A673 (cell line): ENCODE measurements around the gene TAS1R1. TPM values are rescaled to one million over a fixed set of nuclear protein-coding genes. Genes with fewer than 3 reads are reported as not detected.
A peak's percentile ranks its signal among the peaks of the same experiment; 100 is the strongest.

Experiments used
- BruUV-seq: library from RNA; stranded (reverse); fragments of 400-500 nt; replicated peaks from 2 replicates; lab custom pipeline; 2021; lab: Mats Ljungman, UMichigan
- CTCF ChIA-PET: fragments of 300-600 bp; sonication (Branson Sonifier 250); formaldehyde crosslinking; loops from one replicate; lab custom pipeline; 2022; ENCODE audit warnings: antibody characterized with exemption; lab: Charles Lee
- POLR2A ChIA-PET: fragments of 300-600 bp; sonication (Branson Sonifier 250); formaldehyde crosslinking; loops from one replicate; lab custom pipeline; 2022; ENCODE audit warnings: antibody characterized with exemption; ENCODE audit not compliant: low non-redundant PET; lab: Charles Lee
- DNase-seq: peaks from one replicate; pipeline ENCODE4 v3.0.0-alpha.2; 2015; ENCODE audit warnings: low spot score
- H3K27ac ChIP-seq: fragments of 200-600 bp; sonication (generic); 2 replicates; pipeline ENCODE4 v1.5.1; 2016; ENCODE audit warnings: mixed run types, low read depth, mild to moderate bottlenecking, mixed read lengths, antibody characterized with exemption, low read length; ENCODE audit not compliant: poor library complexity, severe bottlenecking
- H3K27me3 ChIP-seq: fragments of 200-600 bp; sonication (generic); replicated peaks from 2 replicates; pipeline ENCODE4 v1.6.1; 2017; ENCODE audit warnings: mixed run types, low read depth, mild to moderate bottlenecking, mixed read lengths, antibody characterized with exemption, low read length; ENCODE audit not compliant: insufficient read depth, poor library complexity
- H3K36me3 ChIP-seq: fragments of 200-600 bp; sonication (generic); 2 replicates; pipeline ENCODE4 v1.6.1; 2016; ENCODE audit warnings: mixed run types, mild to moderate bottlenecking, mixed read lengths, antibody characterized with exemption, low read length; ENCODE audit not compliant: insufficient read depth, poor library complexity, severe bottlenecking
- H3K4me1 ChIP-seq: fragments of 200-600 bp; sonication (generic); 2 replicates; pipeline ENCODE4 v1.6.1; 2017; ENCODE audit warnings: mixed run types, mild to moderate bottlenecking, mixed read lengths, antibody characterized with exemption, low read length; ENCODE audit not compliant: insufficient read depth, poor library complexity, severe bottlenecking
- H3K4me3 ChIP-seq: fragments of 200-600 bp; sonication (generic); 2 replicates; pipeline ENCODE4 v1.5.1; 2016; ENCODE audit warnings: low read depth, mixed run types, mild to moderate bottlenecking, mixed read lengths, low read length; ENCODE audit not compliant: poor library complexity, severe bottlenecking
- H3K9me3 ChIP-seq: fragments of 200-600 bp; sonication (generic); 2 replicates; pipeline ENCODE4 v1.6.1; 2016; ENCODE audit warnings: mixed run types, low read depth, mild to moderate bottlenecking, mixed read lengths, antibody characterized with exemption, low read length; ENCODE audit not compliant: poor library complexity, severe bottlenecking
- EZH2 ChIP-seq: fragments of 200-600 bp; sonication (generic); IDR thresholded peaks from 2 replicates; pipeline ENCODE4 v1.6.1; 2017; ENCODE audit warnings: borderline replicate concordance, low read depth, mild to moderate bottlenecking, mixed read lengths, antibody characterized with exemption, low read length; ENCODE audit not compliant: poor library complexity, severe bottlenecking
- intact Hi-C: fragments of 100-400 bp; cut with micrococcal nuclease; formaldehyde crosslinking; loops from one replicate; pipeline ENCODE4 v1.10.0; 2022; ENCODE audit not compliant: unreplicated experiment
- total RNA-seq: library from RNA; stranded (reverse); gene quantifications from 2 replicates; pipeline ENCODE4 v1.2.3, GENCODE V29; 2021
- TF ChIP-seq, protein P1 (sequence below): fragments of 300-800, 200-600 bp; sonication (generic); conservative IDR thresholded peaks from 2 replicates; pipeline ENCODE4 v1.5.1; 2017; ENCODE audit warnings: low read depth, mild to moderate bottlenecking, antibody characterized with exemption, low read length, moderate library complexity, mixed read lengths

Gene TAS1R1
- total RNA-seq, 1 experiment from 2014 or later, result not detected

- intact Hi-C loops, result no loop called here
- no peaks in the 10 kb centered on the region for H3K27me3 ChIP-seq
- CTCF ChIA-PET, result no interaction called here
- TF ChIP-seq EZH2, result no peak
- TF ChIP-seq, protein P1, sequence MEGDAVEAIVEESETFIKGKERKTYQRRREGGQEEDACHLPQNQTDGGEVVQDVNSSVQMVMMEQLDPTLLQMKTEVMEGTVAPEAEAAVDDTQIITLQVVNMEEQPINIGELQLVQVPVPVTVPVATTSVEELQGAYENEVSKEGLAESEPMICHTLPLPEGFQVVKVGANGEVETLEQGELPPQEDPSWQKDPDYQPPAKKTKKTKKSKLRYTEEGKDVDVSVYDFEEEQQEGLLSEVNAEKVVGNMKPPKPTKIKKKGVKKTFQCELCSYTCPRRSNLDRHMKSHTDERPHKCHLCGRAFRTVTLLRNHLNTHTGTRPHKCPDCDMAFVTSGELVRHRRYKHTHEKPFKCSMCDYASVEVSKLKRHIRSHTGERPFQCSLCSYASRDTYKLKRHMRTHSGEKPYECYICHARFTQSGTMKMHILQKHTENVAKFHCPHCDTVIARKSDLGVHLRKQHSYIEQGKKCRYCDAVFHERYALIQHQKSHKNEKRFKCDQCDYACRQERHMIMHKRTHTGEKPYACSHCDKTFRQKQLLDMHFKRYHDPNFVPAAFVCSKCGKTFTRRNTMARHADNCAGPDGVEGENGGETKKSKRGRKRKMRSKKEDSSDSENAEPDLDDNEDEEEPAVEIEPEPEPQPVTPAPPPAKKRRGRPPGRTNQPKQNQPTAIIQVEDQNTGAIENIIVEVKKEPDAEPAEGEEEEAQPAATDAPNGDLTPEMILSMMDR, result no peak
- no peaks in the 10 kb centered on the region for H3K9me3 ChIP-seq
- peaks cover 12% of the 10 kb centered on the region for H3K4me1 ChIP-seq
- no peak overlapping the region for H3K4me3 ChIP-seq
- no peaks in the 10 kb centered on the region for H3K36me3 ChIP-seq
- BruUV-seq, result no TSS peak
- POLR2A ChIA-PET, result no interaction called here
- H3K27ac ChIP-seq, result no peak overlapping the region
- no peak for DNase-seq
These were observed 35.6 kb upstream of the TAS1R1 start for GRCh38 chr1:6519491-6519934.

GRCh38 chr1:6519935-6520671 lies 35.0 kb upstream of the TAS1R1 start:
- intact Hi-C loops, result no loop called here
- ChIA-PET POLR2A (no interaction called here), CTCF (no interaction called here)
- TF ChIP-seq, protein P1, result no peak
- no peak for TF ChIP-seq EZH2
- Histone ChIP-seq H3K27ac (no peak overlapping the region), H3K4me1 (peaks cover 12% of the 10 kb centered on the region), H3K9me3 (no peaks in the 10 kb centered on the region), H3K36me3 (no peaks in the 10 kb centered on the region), H3K4me3 (no peak overlapping the region), H3K27me3 (no peaks in the 10 kb centered on the region)
- BruUV-seq, result no TSS peak
- peak; percentile 76 for DNase-seq

GRCh38 chr1:6521536-6521935 lies 33.6 kb upstream of the TAS1R1 start:
- H3K9me3 ChIP-seq, result no peaks in the 10 kb centered on the region
- no peak overlapping the region for H3K4me3 ChIP-seq
- H3K4me1 ChIP-seq, result peaks cover 12% of the 10 kb centered on the region
- no peak overlapping the region for H3K27ac ChIP-seq
- BruUV-seq, result TSS peak; percentile 20
- ChIA-PET POLR2A (no interaction called here), CTCF (no interaction called here)
- DNase-seq, result no peak
- H3K27me3 ChIP-seq, result no peaks in the 10 kb centered on the region
- TF ChIP-seq, protein P1, result no peak
- TF ChIP-seq EZH2, result no peak
- intact Hi-C loops, result no loop called here
- H3K36me3 ChIP-seq, result peaks cover 11% of the 10 kb centered on the region
